8988T (cell line): ENCODE data around the gene ARMH3.
"Not testable (repeated sequence)": the region's sequence is repeated elsewhere in the genome, so short reads cannot be mapped to it uniquely, and the experiment has no call there.

ENCODE experiments used
- DNase-seq: peaks from one replicate; pipeline ENCODE4 v3.0.0; 2011

ARMH3 gene, protein sequence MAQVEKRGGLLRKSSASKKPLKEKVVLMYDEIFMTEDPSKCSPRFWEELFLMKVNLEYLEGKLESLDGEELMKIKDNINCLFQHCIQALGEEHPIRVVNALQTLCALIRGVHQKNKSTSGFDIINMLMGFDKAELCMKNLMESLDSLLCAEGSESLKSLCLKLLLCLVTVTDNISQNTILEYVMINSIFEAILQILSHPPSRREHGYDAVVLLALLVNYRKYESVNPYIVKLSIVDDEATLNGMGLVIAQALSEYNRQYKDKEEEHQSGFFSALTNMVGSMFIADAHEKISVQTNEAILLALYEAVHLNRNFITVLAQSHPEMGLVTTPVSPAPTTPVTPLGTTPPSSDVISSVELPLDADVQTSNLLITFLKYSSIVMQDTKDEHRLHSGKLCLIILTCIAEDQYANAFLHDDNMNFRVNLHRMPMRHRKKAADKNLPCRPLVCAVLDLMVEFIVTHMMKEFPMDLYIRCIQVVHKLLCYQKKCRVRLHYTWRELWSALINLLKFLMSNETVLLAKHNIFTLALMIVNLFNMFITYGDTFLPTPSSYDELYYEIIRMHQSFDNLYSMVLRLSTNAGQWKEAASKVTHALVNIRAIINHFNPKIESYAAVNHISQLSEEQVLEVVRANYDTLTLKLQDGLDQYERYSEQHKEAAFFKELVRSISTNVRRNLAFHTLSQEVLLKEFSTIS

GRCh38 chr10:102055647-102056419 lies at the start of gene ARMH3:
ARMH3 (minus strand) TSS chr10:102056173; CDS start chr10:102040114, 16,059 bp downstream.
- DNase-seq: peak; percentile 93

- DNase-seq: no peak
Measured at GRCh38 chr10:102102421-102102820, 46.4 kb upstream of the ARMH3 start.

DNA sequence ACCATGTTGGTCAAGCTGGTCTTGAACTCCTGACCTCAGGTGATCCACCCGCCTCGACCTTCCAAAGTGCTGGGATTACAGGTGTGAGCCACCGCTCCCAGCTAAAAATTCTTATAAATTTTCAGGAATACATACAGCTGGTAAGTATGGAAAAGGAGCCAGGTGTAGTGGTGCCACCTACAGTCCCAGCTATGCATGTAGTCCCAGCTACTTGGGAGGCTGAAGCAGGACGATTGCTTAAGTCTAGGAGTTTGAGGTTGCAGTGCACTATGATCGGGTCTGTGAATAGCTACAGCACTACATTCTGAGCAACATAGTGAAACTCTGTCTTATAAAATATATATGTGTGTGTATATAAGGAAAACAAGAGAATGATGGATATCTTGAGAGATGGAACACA lies 45.2 kb upstream of the ARMH3 start:
- DNase-seq: no peak

DNA sequence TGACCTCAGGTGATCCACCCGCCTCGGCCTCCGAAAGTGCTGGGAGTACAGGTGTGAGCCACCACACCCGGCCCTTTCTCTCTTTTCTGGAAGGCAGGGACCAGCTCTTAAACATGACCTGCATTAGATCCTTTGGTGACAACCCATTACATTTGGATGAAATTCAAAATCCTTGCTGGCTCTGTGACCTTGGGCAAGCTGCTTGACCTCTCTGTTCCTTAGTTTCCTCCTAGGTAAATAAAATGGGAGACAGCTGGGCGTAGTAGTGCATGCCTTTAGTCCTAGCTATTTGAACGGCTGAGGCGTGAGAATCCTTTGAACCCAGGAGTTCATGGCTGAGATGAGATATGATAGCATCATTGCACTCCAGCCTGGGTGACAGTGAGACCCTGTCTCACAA lies 40.5 kb upstream of the ARMH3 start:
- no peak for DNase-seq

DNA sequence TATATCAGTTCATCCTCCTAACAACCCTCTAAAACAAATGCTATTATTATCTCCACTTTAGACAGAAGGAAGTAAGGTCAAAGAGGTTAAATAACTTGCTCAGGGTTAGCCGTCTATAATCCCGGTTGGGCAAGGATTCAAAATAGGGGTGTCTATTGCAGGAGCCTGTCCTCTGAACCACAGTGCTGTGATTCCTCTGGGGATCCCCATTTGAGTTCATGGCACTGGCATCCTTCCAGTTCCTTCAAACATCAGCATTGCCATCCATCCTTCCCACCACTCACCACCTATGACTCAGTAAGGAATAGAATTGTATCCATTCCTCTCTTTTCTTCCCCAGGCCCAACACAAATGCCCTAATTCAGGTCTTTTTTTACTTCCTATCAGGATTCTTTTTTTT lies 34.8 kb upstream of the ARMH3 start:
- DNase-seq: no peak

DNA sequence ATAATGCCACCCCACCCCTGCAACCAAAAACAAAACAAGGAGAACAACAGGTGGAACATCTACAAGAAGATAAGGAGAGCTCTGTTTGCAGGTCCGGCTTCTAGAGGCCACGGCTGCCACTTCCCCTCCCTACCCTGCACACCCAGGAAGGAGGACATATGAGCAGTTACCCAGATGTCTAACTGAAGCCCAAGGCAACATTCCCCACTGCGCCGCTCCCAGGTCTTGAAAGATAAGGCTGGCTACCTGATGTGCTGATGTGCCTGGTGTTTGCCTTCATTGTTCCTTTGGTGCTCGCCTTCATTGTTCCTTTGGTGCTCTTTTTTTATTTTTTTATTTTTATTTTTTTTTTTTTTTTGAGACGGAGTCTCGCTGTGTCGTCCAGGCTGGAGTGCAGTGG lies 30.2 kb upstream of the ARMH3 start:
- DNase-seq: no peak

GRCh38 chr10:102085336-102085735 lies 29.4 kb upstream of the ARMH3 start:
- no peak for DNase-seq

- DNase-seq: no peak
Measured at GRCh38 chr10:102083541-102083940, 27.6 kb upstream of the ARMH3 start.

- peak; percentile 60 for DNase-seq
Measured at GRCh38 chr10:102072673-102073527, 16.9 kb upstream of the ARMH3 start.

DNA sequence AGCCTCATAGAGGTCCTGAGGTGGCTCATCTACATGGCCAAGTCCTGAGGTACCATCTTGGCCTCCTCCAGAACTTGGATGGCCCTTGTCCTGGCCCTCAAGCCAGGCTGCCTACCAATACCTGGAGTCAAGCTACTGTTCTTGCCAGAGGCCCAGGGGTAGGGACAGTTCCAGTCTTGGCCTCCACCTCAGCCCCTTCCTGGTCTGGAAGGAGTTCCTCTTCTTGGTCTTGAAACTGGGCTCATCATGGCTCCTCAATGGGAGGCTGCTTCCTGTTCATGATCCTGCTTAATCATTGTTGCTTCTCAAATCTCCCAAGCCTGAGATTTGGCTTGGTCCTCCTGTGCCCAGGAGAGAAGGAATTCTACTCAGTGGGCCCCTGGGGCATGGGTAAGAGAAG lies 13.1 kb upstream of the ARMH3 start:
- no peak for DNase-seq

DNA sequence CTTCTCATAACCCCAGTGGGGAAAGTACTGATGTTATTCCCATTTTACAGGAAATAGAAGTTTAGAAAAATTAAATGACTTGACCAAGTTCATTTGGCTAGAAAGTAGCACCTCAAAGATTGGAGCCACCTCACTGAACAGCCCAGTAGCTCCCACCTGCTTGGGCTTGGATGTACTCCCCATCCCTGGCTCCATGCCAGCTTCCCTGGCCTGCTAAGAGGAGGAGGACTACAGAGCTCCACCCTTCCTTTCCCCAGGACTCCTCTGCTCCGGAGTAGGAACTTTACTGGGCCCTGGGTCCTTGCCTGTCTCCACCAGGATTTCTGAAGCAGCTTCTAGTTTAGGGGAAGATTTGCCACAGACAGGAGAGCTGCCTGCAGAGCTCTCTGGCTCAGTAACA lies 12.2 kb upstream of the ARMH3 start:
- DNase-seq: no peak

DNA sequence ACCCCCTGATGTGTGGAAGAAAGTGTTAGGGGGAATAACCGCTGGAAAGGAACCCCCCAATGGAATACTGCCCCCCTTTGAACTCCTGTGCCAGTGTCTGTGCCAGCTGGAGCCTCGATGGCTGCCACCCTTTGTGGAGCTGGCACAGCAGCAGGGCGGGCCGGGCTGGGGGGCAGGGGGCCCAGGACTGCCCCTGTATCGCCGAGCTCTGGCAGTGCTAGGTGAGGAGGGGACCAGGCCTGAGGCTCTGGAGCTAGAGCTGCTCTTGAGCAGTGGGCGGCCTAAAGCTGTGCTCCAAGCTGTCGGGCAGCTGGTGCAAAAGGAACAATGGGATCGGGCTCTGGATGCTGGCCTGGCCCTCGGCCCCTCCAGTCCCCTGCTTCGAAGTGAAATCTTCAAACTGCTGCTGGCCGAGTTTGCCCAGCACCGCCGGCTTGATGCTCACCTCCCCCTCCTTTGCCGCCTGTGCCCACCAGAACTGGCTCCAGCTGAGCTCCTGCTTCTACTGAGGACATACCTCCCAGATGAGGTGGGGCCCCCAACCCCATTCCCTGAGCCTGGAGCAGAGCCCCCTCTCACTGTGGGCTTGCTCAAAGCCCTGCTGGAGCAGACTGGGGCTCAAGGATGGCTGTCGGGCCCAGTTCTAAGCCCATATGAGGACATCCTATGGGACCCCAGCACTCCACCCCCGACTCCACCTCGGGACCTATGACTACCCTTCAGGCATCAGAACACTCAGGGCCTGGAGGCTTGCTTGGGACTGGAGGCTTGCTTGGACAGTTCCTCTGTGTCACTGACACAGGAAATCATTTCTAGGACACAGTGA lies 11.3 kb upstream of the ARMH3 start:
- no peak for DNase-seq

- no peak for DNase-seq
Measured at GRCh38 chr10:102066399-102067088, 10.6 kb upstream of the ARMH3 start.

- DNase-seq: no peak
Measured at GRCh38 chr10:102065561-102066398, 9.8 kb upstream of the ARMH3 start.

- peak; percentile 93 for DNase-seq
Measured at GRCh38 chr10:102064868-102065560, 9.0 kb upstream of the ARMH3 start, which contains the start of gene HPS6. HPS6 (plus strand) TSS chr10:102065349; CDS start chr10:102065475, 126 bp downstream.

DNA sequence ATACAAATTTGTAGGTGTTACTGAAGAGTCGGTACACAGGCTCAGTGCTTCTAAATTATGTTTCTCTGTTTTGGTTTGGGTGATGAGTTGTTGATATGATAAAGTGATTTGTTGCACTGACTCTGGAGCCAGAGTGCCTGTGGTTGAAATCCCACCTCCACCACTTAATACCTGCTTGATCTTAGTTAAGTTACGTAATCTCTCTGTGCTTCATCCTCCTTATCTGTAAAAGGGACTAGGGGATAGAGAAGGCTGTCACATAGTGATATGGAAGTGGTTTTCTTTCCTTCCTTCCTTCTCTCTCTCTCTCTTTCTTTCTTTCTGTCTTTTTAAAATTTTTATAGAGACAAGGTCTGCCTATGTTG lies 8.5 kb upstream of the ARMH3 start:
- no peak for DNase-seq

GRCh38 chr10:102059987-102060386 lies 4.0 kb upstream of the ARMH3 start:
- no peak for DNase-seq

- not testable (repeated sequence) for DNase-seq
Measured at GRCh38 chr10:102054881-102055646, 909 bp downstream of the ARMH3 start.

- no peak for DNase-seq
Measured at GRCh38 chr10:102046095-102046494, 9.9 kb downstream of the ARMH3 start.
